Measurements from ENCODE around the gene ATF4. TPM values are rescaled to one million over a fixed set of nuclear protein-coding genes. Genes with fewer than 3 reads are reported as not detected.

ATF4 gene
- total and polyA plus RNA-seq, 2 of the 13 experiments (the other 11 are each of a cell fraction or from before 2014, with no cell fraction given), result 486 to 1,297 TPM

- FAIRE-seq, result peak; percentile 21
- CTCF ChIA-PET (ENCODE audit: low intra/inter-chr PET ratio, low total read pairs), result no interaction called here
Observed at GRCh38 chr22:39518144-39518786, 2.1 kb upstream of the ATF4 start.

DNA sequence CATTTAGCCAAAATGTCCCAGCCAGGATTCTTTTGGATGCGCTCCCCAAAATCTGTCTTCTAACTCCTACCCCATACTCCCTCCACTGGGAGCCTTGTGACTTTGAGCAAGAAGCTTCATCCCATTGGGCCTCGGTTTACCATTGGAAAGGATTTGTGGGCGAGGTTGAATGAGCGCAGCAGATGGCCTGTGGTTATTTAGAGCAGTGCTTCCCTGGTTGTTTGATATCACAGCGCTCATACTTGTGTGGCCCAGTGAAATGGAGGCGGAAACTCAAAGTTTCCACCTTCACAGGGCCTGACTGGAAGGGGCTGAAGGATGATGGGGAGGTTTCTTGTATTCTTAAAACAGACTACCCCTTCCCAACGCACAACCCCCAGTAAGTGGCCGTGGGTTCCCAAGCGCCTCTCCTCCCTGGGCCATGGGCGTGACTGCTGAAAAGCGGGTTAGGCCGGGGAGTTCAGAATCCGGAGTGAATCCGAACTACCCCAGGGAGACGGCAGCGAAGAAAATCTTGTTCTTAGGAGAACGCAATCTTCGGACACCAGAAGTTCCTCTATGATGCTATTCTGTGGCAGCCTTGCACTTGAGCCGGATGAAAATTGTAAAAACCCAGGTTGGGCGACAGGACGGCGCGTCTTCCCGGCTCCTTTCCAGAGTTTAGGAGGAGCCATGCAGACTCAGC lies 1.2 kb upstream of the ATF4 start:
- no peak overlapping the region for H2AFZ ChIP-seq (ENCODE audit: low read length)
- peaks cover 27 to 49% of the 10 kb centered on the region in 2 experiments for H3K36me3 ChIP-seq (replicated peaks in 1 of 2; ENCODE audit: control insufficient read depth in 1 of 2, insufficient read depth in 2 of 2, low read length in 2 of 2)
- H3K4me2 ChIP-seq (ENCODE audit: low read depth, low read length), result peak overlapping the region; percentile 98
- TF ChIP-seq PHB2 (IDR thresholded peaks at IDR 0.05; ENCODE audit: partially characterized antibody) (no peak), U2AF1 (optimal IDR thresholded peaks at IDR 0.05; ENCODE audit: low read depth, low read length) (peak; percentile 10), TCF12 (IDR thresholded peaks at IDR 0.05) (no peak), TCF12 (CRISPR knock-in tag; IDR thresholded peaks at IDR 0.05) (0 out of 2 replicates have a peak, but pooled peaks have one; percentile 49), PPARG (CRISPR knock-in tag; conservative IDR thresholded peaks at IDR 0.05) (0 out of 2 replicates have a peak, but pooled peaks have one; percentile 5), KDM2A (CRISPR knock-in tag; IDR thresholded peaks at IDR 0.05; ENCODE audit: borderline replicate concordance, low read depth) (peak; percentile 52; the same call in 1 of the 2 replicates), PITX1 (CRISPR knock-in tag; IDR thresholded peaks at IDR 0.05) (0 out of 2 replicates have a peak, but pooled peaks have one; percentile 5), MTERF4 (CRISPR knock-in tag; IDR thresholded peaks at IDR 0.05) (0 out of 2 replicates have a peak, but pooled peaks have one; percentile 11)
- TF ChIP-seq, protein P1, sequence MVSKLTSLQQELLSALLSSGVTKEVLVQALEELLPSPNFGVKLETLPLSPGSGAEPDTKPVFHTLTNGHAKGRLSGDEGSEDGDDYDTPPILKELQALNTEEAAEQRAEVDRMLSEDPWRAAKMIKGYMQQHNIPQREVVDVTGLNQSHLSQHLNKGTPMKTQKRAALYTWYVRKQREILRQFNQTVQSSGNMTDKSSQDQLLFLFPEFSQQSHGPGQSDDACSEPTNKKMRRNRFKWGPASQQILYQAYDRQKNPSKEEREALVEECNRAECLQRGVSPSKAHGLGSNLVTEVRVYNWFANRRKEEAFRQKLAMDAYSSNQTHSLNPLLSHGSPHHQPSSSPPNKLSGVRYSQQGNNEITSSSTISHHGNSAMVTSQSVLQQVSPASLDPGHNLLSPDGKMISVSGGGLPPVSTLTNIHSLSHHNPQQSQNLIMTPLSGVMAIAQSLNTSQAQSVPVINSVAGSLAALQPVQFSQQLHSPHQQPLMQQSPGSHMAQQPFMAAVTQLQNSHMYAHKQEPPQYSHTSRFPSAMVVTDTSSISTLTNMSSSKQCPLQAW (CRISPR knock-in tag; IDR thresholded peaks at IDR 0.05), result peak; percentile 49
- TF ChIP-seq, protein P2, sequence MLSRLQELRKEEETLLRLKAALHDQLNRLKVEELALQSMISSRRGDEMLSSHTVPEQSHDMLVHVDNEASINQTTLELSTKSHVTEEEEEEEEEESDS (CRISPR knock-in tag; IDR thresholded peaks at IDR 0.05; ENCODE audit: borderline replicate concordance), result 0 out of 2 replicates have a peak, but pooled peaks have one; percentile 58

More at GRCh38 chr22:39518144-39518786, 2.1 kb upstream of the ATF4 start:
- DNase-seq (ENCODE audit: low spot score) (no peak), ATAC-seq (no peak)
- Histone ChIP-seq H3K27ac (ENCODE audit: extremely low read length, insufficient read depth, low read length) (no peak overlapping the region), H3K9ac (ENCODE audit: insufficient read depth, low read depth, low read length) (peak overlapping the region; percentile 100), H3K36me3 (replicated peaks in 1 of 2; ENCODE audit: control insufficient read depth in 1 of 2, insufficient read depth in 2 of 2, low read length in 2 of 2) (peaks cover 32 to 57% of the 10 kb centered on the region in 2 experiments), H2AFZ (ENCODE audit: low read length) (no peak overlapping the region), H3K9me3 (ENCODE audit: low read length) (no peaks in the 10 kb centered on the region), H3K79me2 (ENCODE audit: insufficient read depth, low read length) (peaks cover 43% of the 10 kb centered on the region), H3K27me3 (ENCODE audit: control insufficient read depth in 1 of 2, insufficient read depth in 2 of 2, low read length in 2 of 2) (no peaks in the 10 kb centered on the region; a peak in 1 of 5 replicates), H3K4me3 (replicated peaks in 1 of 3; ENCODE audit: insufficient read depth in 1 of 3, low read depth in 2 of 3, low read length in 3 of 3) (peak overlapping the region; percentile 79 to 100 (median 89); a peak in 4 of 6 replicates), H3K4me1 (ENCODE audit: insufficient read depth, low read length) (peaks cover 38% of the 10 kb centered on the region), H4K20me1 (ENCODE audit: insufficient read depth, low read length) (peaks cover 43% of the 10 kb centered on the region), H3K4me2 (ENCODE audit: low read depth, low read length) (peak overlapping the region; percentile 98)
- WGBS (ENCODE audit: low lambda C conversion rate), result 83% methylated on average over 5 of the region's 5 CpGs
- BruUV-seq (replicated peaks), result no TSS peak
- TF ChIP-seq NFE2L1 (CRISPR knock-in tag; IDR thresholded peaks at IDR 0.05; ENCODE audit: borderline replicate concordance) (no peak), HOXA3 (CRISPR knock-in tag; IDR thresholded peaks at IDR 0.05) (no peak), ZNF121 (CRISPR knock-in tag; IDR thresholded peaks at IDR 0.05) (peak; percentile 80), ZNF441 (CRISPR knock-in tag; IDR thresholded peaks at IDR 0.05; ENCODE audit: borderline replicate concordance) (no peak), MED13 (CRISPR knock-in tag; IDR thresholded peaks at IDR 0.05) (no peak), ZFP82 (CRISPR knock-in tag; IDR thresholded peaks at IDR 0.05; ENCODE audit: borderline replicate concordance) (no peak)
- POLR2A ChIA-PET, result interaction anchor here (0.7 to 4.2 kb wide), 5 partner anchors 10 to 22 kb away, joined by 3 to 41 read pairs (median 6); partner anchors contain the start of gene MIEF1
- intact Hi-C loops (cut with micrococcal nuclease; ENCODE audit: unreplicated experiment), result no loop called here
- in situ Hi-C loops (cut with HindIII; ENCODE audit: extremely low pct_ligation_motif_present, low pct_unique_long_range_greater_than_20kb), result no loop called here

More for the DNA sequence above, 1.2 kb upstream of the ATF4 start:
- Histone ChIP-seq H3K4me3 (replicated peaks in 1 of 3; ENCODE audit: insufficient read depth in 1 of 3, low read depth in 2 of 3, low read length in 3 of 3) (peak overlapping the region; percentile 79 to 100 (median 89)), H3K4me1 (ENCODE audit: insufficient read depth, low read length) (peaks cover 44% of the 10 kb centered on the region), H3K9me3 (ENCODE audit: low read length) (no peaks in the 10 kb centered on the region), H3K9ac (ENCODE audit: insufficient read depth, low read depth, low read length) (peak overlapping the region; percentile 100), H3K27me3 (ENCODE audit: control insufficient read depth in 1 of 2, insufficient read depth in 2 of 2, low read length in 2 of 2) (no peaks in the 10 kb centered on the region; a peak in 1 of 5 replicates), H4K20me1 (ENCODE audit: insufficient read depth, low read length) (peaks cover 41% of the 10 kb centered on the region), H3K27ac (ENCODE audit: extremely low read length, insufficient read depth, low read length) (peak overlapping the region; percentile 100), H3K79me2 (ENCODE audit: insufficient read depth, low read length) (peaks cover 45% of the 10 kb centered on the region)
- POLR2A ChIA-PET, result interaction anchor here (0.8 to 4.2 kb wide), 28 partner anchors 9 to 813 kb away, joined by 3 to 118 read pairs (median 7); partner anchors contain the start of genes GTPBP1, MIEF1, RPL3 and RPS19BP1
- in situ Hi-C loops (cut with HindIII; ENCODE audit: extremely low pct_ligation_motif_present, low pct_unique_long_range_greater_than_20kb) (no loop called here), intact Hi-C loops (cut with micrococcal nuclease; ENCODE audit: unreplicated experiment) (no loop called here)
- TSS peak; percentile 93 for BruUV-seq (replicated peaks)
- CTCF ChIA-PET (ENCODE audit: low intra/inter-chr PET ratio, low total read pairs), result interaction anchor here (1.7 kb wide), 1 partner anchor 22 kb away, joined by 5 read pairs; no protein-coding TSS in a partner anchor
- 16% methylated on average over 15 of the region's 24 CpGs for WGBS (ENCODE audit: low lambda C conversion rate)
- no peak for FAIRE-seq
- no peak for DNase-seq (ENCODE audit: low spot score)
- peak; percentile 6 for ATAC-seq

Measured in HepG2 (cell line).